Effector memory CD8-positive, alpha-beta T cell (primary cell): ENCODE data around the gene UBA5.
"Not testable (repeated sequence)": the region's sequence is repeated elsewhere in the genome, so short reads cannot be mapped to it uniquely, and the experiment has no call there.

Experiments used
- ATAC-seq: fragments of 150-1000 bp; cut with Tn5 transposase; replicated peaks from 2 replicates; pipeline ENCODE4 v1.10.0; 2021; ENCODE audit warnings: mild to moderate bottlenecking, moderate library complexity
- DNase-seq, 3 experiments: peaks; one replicate each; pipeline ENCODE4 v3.0.0; 2021
- H3K27ac Mint-ChIP-seq, 2 donors: one replicate each; pipeline ENCODE4 v1.8.0; 2022; ENCODE audit warnings: mild to moderate bottlenecking in 2 of 2, mixed read lengths in 2 of 2, moderate library complexity in 2 of 2
- H3K27me3 Mint-ChIP-seq, 2 donors: one replicate each; pipeline ENCODE4 v1.8.0; 2022; ENCODE audit warnings: mixed read lengths in 2 of 2
- H3K36me3 Mint-ChIP-seq: one replicate; pipeline ENCODE4 v1.8.0; 2022; ENCODE audit warnings: mild to moderate bottlenecking, moderate library complexity, mixed read lengths; ENCODE audit not compliant: insufficient read depth
- H3K4me1 Mint-ChIP-seq, 2 donors: one replicate each; pipeline ENCODE4 v1.8.0; 2022; ENCODE audit warnings: low read depth in 2 of 2, mixed read lengths in 2 of 2
- H3K4me3 Mint-ChIP-seq, 2 donors: one replicate each; pipeline ENCODE4 v1.8.0; 2022; ENCODE audit warnings: mild to moderate bottlenecking in 2 of 2, mixed read lengths in 2 of 2, moderate library complexity in 2 of 2
- H3K9me3 Mint-ChIP-seq, 2 donors: one replicate each; pipeline ENCODE4 v1.8.0; 2022; ENCODE audit warnings: mixed read lengths in 2 of 2
- total RNA-seq, 9 experiments: gene quantifications; one replicate each; lab custom pipeline; 2026; lab: John Stamatoyannopoulos, UW

UBA5 gene
- 32.8 to 98.9 (median 55.4) reads per million in 9 experiments for total RNA-seq

DNA sequence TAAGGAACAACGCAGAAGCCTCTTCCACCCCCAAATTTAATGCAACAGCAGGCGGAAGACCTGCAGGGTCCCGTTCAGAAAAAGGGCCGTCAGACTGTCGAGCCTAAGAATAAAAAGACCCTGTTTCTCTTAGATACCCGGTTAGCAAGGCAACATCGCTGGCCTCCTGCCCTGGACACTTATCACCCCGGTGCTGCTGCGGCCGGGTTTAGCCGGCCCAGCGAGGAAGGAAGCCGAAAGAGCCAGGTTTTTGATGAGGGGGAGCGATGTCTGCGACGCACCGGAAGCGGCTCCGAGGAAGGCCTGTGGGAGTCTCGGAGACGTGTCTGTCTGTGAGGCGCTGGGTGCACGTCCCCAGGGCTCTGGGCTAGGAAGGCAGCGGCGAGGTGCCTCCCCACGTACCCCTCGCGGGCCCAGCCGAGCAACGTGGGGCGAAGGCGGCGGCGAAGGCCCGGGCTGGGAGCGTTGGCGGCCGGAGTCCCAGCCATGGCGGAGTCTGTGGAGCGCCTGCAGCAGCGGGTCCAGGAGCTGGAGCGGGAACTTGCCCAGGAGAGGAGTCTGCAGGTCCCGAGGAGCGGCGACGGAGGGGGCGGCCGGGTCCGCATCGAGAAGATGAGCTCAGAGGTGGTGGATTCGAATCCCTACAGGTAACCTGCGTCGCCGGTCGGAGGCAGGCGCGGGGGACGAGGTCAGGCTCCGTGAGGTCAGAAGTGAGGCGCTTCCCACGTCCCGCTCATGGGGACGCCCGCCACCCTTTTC lies at the start of gene UBA5:
UBA5 (plus strand) TSS at position 278 of the 759 bp plus-strand sequence; CDS start at position 487, 209 bp downstream.
- ATAC-seq (peak; percentile 89), DNase-seq (peak; percentile 58 to 69 (median 59))
- H3K27me3 Mint-ChIP-seq: no peaks in the 10 kb centered on the region
- H3K36me3 Mint-ChIP-seq: peaks cover 23% of the 10 kb centered on the region
- peaks cover 37 to 53% of the 10 kb centered on the region in 2 donors for H3K4me1 Mint-ChIP-seq
- peak within 1 kb of the TSS; percentile 97 to 99 for H3K27ac Mint-ChIP-seq
- peak within 1 kb of the TSS; percentile 92 to 97 for H3K4me3 Mint-ChIP-seq
- no peaks in the 10 kb centered on the region for H3K9me3 Mint-ChIP-seq

DNA sequence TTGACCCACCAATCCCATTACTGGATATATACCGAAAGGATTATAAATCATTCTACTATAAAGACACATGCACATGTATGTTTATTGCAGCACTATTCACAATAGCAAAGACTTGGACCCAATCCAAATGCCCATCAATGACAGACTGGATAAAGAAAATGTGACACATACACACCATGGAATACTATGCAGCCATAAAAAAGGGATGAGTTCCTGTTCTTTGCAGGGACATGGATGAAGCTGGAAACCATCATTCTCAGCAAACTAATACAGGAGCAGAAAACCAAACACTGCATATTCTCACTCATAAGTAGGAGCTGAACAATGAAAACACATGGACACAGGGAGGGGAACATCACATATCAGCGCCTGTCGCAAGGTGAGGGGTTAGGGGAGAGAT lies 44.8 kb upstream of the UBA5 start:
- H3K27me3 Mint-ChIP-seq, H3K9me3 Mint-ChIP-seq, ATAC-seq, DNase-seq, H3K27ac Mint-ChIP-seq, H3K4me3 Mint-ChIP-seq, H3K36me3 Mint-ChIP-seq, H3K4me1 Mint-ChIP-seq: not testable (repeated sequence)

GRCh38 chr3:132615881-132616280 lies 44.2 kb upstream of the UBA5 start:
- Mint-ChIP-seq H3K4me1 (no peaks in the 10 kb centered on the region), H3K27ac (no peak overlapping the region), H3K9me3 (peaks cover 0 to 1% of the 10 kb centered on the region in 2 donors), H3K36me3 (peaks cover 4% of the 10 kb centered on the region), H3K27me3 (no peaks in the 10 kb centered on the region), H3K4me3 (no peak overlapping the region)
- DNase-seq (no peak), ATAC-seq (no peak)

DNA sequence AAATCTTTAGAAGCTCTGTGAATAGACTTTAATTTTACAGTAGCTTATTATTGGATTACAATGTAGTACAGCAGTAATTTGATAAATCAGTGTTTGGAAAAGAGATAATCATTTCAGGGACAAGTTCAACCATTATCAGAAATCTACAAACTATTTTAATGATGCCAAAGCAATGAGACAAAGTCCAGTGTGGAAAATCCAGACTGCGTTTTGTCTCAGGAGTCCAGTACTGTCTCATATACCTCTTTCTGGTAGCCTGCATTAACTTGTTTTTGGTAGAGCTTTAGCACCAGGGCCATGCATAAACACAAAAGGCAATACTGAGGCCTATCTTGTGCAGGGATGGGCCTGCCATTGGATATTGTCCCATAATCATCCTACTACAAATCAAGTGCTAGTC lies 43.3 kb upstream of the UBA5 start:
- H3K4me1 Mint-ChIP-seq: no peaks in the 10 kb centered on the region
- no peak for DNase-seq
- ATAC-seq: no peak
- peaks cover 6% of the 10 kb centered on the region for H3K36me3 Mint-ChIP-seq
- H3K9me3 Mint-ChIP-seq: peaks cover 0 to 1% of the 10 kb centered on the region in 2 donors
- H3K27ac Mint-ChIP-seq: no peak overlapping the region
- no peaks in the 10 kb centered on the region for H3K27me3 Mint-ChIP-seq
- H3K4me3 Mint-ChIP-seq: no peak overlapping the region

- no peak for DNase-seq
- Mint-ChIP-seq H3K36me3 (peaks cover 3% of the 10 kb centered on the region), H3K27me3 (no peaks in the 10 kb centered on the region), H3K27ac (no peak overlapping the region), H3K4me1 (no peaks in the 10 kb centered on the region), H3K4me3 (no peak overlapping the region), H3K9me3 (no peaks in the 10 kb centered on the region)
- ATAC-seq: no peak
Observed at GRCh38 chr3:132622148-132622547, 38.0 kb upstream of the UBA5 start.

DNA sequence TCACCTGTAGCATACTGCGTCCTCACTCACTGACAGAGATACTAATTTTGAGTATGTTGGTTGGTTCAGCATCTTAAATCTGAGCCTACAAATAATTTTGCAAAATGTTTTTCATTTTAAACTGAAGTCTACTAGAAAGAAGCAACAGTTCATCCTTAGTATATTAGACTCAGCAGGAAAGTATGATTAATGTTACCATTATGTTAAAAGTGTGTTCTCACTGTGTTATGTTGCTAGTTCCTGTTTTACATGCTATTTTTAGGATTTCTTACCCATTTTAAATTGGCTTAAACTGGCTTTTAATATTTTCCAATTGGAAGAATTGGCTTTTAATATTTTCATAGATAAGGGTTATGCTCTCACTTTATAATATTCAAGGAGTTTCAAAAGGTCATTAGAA lies 37.4 kb upstream of the UBA5 start:
- Mint-ChIP-seq H3K27me3 (no peaks in the 10 kb centered on the region), H3K4me1 (no peaks in the 10 kb centered on the region), H3K9me3 (no peaks in the 10 kb centered on the region), H3K36me3 (peaks cover 3% of the 10 kb centered on the region), H3K27ac (no peak overlapping the region), H3K4me3 (no peak overlapping the region)
- DNase-seq (no peak), ATAC-seq (no peak)

DNA sequence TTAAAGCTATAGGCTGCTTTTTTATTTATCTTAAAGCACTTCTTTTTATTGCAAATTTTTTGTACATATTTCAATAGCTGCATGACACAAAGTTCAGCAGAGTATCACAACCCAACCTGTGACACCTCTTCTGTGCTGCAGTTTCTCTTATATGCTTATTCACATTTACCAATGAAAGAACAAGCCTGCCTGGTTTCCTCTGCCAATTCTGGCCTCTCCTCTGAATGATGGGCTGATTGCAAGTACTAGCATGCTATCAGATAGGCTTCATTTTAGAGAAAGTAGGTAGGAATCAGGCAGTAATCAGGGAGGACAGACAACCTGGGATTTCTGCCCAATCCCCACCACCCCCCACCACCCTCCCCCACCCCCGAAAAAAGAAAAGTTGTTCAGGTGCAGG lies 36.5 kb upstream of the UBA5 start:
- Mint-ChIP-seq H3K27me3 (no peaks in the 10 kb centered on the region), H3K36me3 (peaks cover 3% of the 10 kb centered on the region), H3K9me3 (no peaks in the 10 kb centered on the region)

GRCh38 chr3:132624790-132625189 lies 35.3 kb upstream of the UBA5 start:
- H3K4me1 Mint-ChIP-seq: no peaks in the 10 kb centered on the region
- H3K9me3 Mint-ChIP-seq: no peaks in the 10 kb centered on the region
- H3K27me3 Mint-ChIP-seq: no peaks in the 10 kb centered on the region
- DNase-seq: no peak
- no peak for ATAC-seq
- H3K36me3 Mint-ChIP-seq: peaks cover 3% of the 10 kb centered on the region
- H3K4me3 Mint-ChIP-seq: no peak overlapping the region
- H3K27ac Mint-ChIP-seq: no peak overlapping the region

More for the DNA sequence above, 36.5 kb upstream of the UBA5 start:
- Mint-ChIP-seq H3K4me1 (no peaks in the 10 kb centered on the region), H3K27ac (no peak overlapping the region), H3K4me3 (no peak overlapping the region)
- DNase-seq (no peak), ATAC-seq (no peak)

GRCh38 chr3:132625613-132626012 lies 34.5 kb upstream of the UBA5 start:
- ATAC-seq: no peak
- H3K4me1 Mint-ChIP-seq: no peaks in the 10 kb centered on the region
- DNase-seq: no peak
- no peak overlapping the region for H3K4me3 Mint-ChIP-seq
- H3K36me3 Mint-ChIP-seq: peaks cover 3% of the 10 kb centered on the region
- H3K27me3 Mint-ChIP-seq: no peaks in the 10 kb centered on the region
- no peaks in the 10 kb centered on the region for H3K9me3 Mint-ChIP-seq
- no peak overlapping the region for H3K27ac Mint-ChIP-seq

GRCh38 chr3:132626955-132627354 lies 33.2 kb upstream of the UBA5 start:
- no peak for DNase-seq
- no peak for ATAC-seq
- Mint-ChIP-seq H3K27ac (no peak overlapping the region), H3K9me3 (no peaks in the 10 kb centered on the region), H3K36me3 (peaks cover under 1% of the 10 kb centered on the region), H3K4me3 (no peak overlapping the region), H3K27me3 (no peaks in the 10 kb centered on the region), H3K4me1 (no peaks in the 10 kb centered on the region)

DNA sequence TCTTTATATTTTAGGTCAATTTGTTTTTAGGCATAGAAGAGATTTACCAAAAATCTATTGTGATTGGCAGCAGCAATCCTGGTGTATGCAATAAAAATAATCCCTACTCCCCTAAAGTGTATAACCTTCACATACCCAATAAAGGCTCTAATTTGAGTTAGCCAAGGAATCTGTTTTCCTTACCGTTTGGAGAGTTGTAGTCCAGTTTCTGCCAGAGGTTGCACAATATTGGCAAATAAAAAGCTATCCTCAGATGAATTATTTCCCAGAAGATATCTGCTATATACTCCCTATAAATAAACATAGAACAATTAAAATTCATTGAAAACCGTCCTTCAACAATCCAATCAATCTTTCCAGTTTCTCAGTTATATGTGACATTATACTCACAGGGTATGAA lies 32.0 kb upstream of the UBA5 start:
- Mint-ChIP-seq H3K4me1 (no peaks in the 10 kb centered on the region), H3K36me3 (peaks cover 4% of the 10 kb centered on the region), H3K4me3 (no peak overlapping the region), H3K9me3 (no peaks in the 10 kb centered on the region), H3K27ac (no peak overlapping the region), H3K27me3 (no peaks in the 10 kb centered on the region)
- ATAC-seq (no peak), DNase-seq (no peak)

GRCh38 chr3:132629928-132630327 lies 30.2 kb upstream of the UBA5 start:
- no peaks in the 10 kb centered on the region for H3K9me3 Mint-ChIP-seq
- H3K36me3 Mint-ChIP-seq: peaks cover 4% of the 10 kb centered on the region
- ATAC-seq (no peak), DNase-seq (no peak)
- H3K27me3 Mint-ChIP-seq: no peaks in the 10 kb centered on the region
- H3K4me1 Mint-ChIP-seq: no peaks in the 10 kb centered on the region
- no peak overlapping the region for H3K4me3 Mint-ChIP-seq
- H3K27ac Mint-ChIP-seq: no peak overlapping the region

DNA sequence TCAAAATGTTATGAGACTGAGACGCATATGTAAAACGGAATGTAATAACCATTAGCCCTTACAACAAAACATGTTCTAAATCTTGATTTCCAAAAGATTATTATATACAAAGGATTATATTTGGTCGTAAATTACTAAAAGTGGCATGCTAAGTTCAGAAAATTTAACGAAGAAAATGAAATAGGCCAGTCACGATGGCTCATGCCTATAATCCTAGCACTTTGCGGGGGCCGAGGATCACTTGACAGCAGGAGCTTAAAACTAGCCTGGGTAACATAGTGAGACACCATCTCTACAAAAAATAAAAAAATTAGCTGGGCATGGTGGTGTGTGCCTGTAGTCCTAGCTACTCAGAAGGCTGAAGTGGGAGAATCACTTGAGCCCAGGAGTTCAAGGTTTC lies 29.5 kb upstream of the UBA5 start:
- H3K9me3 Mint-ChIP-seq: no peaks in the 10 kb centered on the region
- H3K36me3 Mint-ChIP-seq: peaks cover 4% of the 10 kb centered on the region
- H3K27ac Mint-ChIP-seq: no peak overlapping the region
- H3K4me3 Mint-ChIP-seq: no peak overlapping the region
- no peaks in the 10 kb centered on the region for H3K27me3 Mint-ChIP-seq
- no peak for DNase-seq
- no peaks in the 10 kb centered on the region for H3K4me1 Mint-ChIP-seq
- ATAC-seq: no peak

GRCh38 chr3:132635052-132635451 lies 25.1 kb upstream of the UBA5 start:
- peaks cover 21% of the 10 kb centered on the region for H3K36me3 Mint-ChIP-seq
- ATAC-seq (no peak), DNase-seq (no peak)
- no peak overlapping the region for H3K4me3 Mint-ChIP-seq
- no peaks in the 10 kb centered on the region for H3K27me3 Mint-ChIP-seq
- H3K4me1 Mint-ChIP-seq: no peaks in the 10 kb centered on the region
- H3K27ac Mint-ChIP-seq: no peak overlapping the region
- H3K9me3 Mint-ChIP-seq: no peaks in the 10 kb centered on the region
